ENCODE results near the gene TIMM22.
A peak's percentile ranks its signal among the peaks of the same experiment; 100 is the strongest.

The TIMM22 gene

DNA sequence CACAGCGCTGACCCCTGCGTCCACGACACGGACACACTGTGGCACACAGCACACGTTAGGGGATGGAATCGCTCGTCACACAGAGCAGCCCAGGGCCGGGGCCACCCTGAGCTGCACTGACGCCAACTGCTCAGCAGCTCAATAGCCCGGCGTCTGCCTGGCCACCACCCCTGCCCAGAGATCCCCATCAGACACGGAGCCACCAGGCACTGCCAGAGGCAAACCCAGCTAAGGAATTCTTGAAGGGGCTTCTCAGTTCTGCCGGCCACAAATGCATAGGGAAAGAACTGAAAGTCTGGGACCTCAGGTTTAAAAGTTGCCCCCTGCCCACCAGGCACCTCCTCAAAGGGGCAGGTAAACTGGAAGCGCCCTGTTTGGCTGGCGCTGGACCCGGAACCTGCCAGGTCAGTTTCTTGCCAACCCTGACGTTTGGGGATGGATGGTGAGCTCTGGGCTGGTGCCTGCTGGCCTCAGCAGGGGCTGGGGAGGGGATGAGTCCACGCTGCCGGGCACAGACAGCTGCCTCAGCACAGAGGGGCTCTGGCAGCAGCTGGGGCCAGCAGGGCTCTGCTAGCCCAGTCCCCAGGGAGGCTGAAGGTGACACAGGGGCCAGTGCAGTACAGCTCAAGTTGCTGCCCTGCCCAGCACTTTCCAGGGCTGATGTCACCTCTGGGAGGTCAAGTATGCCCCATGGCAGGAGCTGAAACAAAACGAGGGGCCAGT lies 33.2 kb downstream of the TIMM22 start:
- peak overlapping the region; percentile 74 for H3K4me3 ChIP-seq (ENCODE audit: low read length)

DNA sequence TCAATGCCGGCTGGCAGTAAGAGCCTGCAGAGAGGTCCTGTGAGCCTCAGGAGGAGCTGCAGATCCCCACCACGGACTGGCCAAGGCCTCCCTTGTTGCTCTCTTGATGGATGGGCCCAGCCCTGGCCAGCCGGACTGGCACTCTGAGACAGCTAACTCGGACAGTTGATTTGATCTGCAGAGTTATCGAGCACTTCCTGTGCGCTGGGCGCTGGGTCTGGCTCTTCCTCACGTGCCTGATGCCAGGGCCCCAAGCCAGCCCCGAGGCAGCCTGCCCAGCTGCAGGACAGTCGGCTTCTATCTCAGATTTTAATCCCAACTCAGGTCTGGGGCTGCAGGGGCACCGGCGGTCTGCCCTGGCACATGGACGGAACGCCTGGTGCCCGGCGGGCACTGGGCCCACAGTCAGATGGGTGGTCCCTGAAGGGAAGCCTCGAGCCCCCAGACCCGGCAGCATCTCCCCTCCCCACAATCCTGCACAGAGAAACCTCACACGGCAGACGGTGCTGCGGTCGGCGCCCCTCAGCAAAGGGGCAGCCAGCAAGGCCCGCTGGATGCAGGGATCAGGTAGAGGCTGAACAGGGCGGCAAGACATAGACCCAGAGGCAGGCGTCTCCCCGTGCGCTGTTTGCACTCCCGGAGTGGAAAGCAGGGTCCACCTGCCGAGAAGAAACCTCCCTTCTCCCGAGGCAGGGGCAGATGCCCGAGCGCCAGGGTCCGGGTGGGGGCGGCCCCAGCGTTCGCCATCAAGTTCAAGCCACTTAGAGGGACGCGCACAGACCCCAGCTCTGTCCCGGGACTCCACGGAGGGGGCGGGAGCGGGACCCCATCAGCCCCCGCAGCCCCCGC lies 34.0 kb downstream of the TIMM22 start:
- TF ChIP-seq, protein P1, sequence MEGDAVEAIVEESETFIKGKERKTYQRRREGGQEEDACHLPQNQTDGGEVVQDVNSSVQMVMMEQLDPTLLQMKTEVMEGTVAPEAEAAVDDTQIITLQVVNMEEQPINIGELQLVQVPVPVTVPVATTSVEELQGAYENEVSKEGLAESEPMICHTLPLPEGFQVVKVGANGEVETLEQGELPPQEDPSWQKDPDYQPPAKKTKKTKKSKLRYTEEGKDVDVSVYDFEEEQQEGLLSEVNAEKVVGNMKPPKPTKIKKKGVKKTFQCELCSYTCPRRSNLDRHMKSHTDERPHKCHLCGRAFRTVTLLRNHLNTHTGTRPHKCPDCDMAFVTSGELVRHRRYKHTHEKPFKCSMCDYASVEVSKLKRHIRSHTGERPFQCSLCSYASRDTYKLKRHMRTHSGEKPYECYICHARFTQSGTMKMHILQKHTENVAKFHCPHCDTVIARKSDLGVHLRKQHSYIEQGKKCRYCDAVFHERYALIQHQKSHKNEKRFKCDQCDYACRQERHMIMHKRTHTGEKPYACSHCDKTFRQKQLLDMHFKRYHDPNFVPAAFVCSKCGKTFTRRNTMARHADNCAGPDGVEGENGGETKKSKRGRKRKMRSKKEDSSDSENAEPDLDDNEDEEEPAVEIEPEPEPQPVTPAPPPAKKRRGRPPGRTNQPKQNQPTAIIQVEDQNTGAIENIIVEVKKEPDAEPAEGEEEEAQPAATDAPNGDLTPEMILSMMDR (conservative IDR thresholded peaks at IDR 0.05; ENCODE audit: low read depth, low read length): no peak
- no peak for DNase-seq (ENCODE audit: low read depth)
- peak overlapping the region; percentile 74 for H3K4me3 ChIP-seq (ENCODE audit: low read length)

More for the DNA sequence above, 33.2 kb downstream of the TIMM22 start:
- no peak for DNase-seq (ENCODE audit: low read depth)
- TF ChIP-seq, protein P1 (conservative IDR thresholded peaks at IDR 0.05; ENCODE audit: low read depth, low read length): no peak

DNA sequence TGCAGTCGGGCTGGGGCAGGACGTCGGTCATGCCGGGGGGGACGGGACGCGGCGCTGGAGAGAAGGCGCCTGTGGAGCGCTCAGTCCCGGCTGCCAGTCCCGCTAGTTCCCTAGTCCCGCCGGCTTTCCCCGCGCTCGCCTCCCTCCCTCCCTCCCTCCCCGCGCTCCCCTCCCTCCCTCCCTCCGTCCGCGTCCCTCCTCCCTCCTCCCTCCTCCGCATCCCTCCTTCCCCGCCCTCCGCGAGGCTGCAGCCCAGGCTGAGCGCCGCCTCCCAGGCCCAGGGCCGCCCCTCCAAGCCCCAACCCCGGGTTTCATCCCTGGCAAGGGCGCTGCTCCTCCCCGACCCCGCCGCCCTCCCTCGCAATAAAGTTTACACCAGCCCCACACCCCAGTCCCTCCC lies 34.8 kb downstream of the TIMM22 start:
- no peak for DNase-seq (ENCODE audit: low read depth)
- TF ChIP-seq, protein P1 (conservative IDR thresholded peaks at IDR 0.05; ENCODE audit: low read depth, low read length): no peak
- H3K4me3 ChIP-seq (ENCODE audit: low read length): peak overlapping the region; percentile 74

DNA sequence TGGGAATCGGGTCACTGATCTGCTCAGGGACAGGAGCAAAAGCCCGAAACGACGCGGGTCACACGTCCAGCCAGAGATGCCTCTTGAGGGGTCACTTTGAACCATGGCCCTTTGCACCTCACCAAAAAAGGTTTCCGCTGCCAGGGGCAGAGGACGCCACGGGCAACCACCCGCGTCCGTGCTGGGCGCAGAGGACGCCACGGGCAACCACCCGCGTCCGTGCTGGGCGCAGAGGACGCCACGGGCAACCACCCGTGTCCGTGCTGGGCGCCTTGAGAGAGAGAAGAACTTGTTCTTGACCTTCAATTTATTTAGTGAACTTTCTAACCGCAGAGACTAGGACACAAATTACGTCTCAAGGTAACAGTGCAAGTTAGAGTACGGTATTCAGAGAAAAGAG lies 35.5 kb downstream of the TIMM22 start:
- peak overlapping the region; percentile 31 for H3K4me3 ChIP-seq (ENCODE audit: low read length)
- TF ChIP-seq, protein P1 (conservative IDR thresholded peaks at IDR 0.05; ENCODE audit: low read depth, low read length): no peak
- DNase-seq (ENCODE audit: low read depth): no peak

DNA sequence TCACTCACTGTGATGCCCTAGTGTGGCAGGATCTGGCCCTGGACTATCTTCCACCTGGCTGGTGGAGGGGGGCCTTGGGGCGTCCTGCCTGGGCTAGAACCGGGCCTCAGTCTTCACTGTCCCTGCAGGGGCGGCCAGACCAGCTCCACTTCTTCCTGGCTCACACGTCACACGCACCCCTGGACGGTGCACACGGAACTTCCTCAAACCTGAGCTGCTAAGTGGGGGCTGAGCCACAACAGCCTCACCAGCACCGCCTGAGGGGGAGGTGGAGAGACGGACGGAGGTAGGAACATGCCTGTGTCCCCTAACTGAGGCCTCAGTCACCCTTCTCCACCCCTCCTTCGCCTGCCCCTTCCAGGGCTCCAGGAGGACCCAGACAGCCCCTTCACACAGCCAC lies 36.6 kb downstream of the TIMM22 start:
- TF ChIP-seq, protein P1 (conservative IDR thresholded peaks at IDR 0.05; ENCODE audit: low read depth, low read length): no peak
- H3K4me3 ChIP-seq (ENCODE audit: low read length): no peak overlapping the region
- no peak for DNase-seq (ENCODE audit: low read depth)

DNA sequence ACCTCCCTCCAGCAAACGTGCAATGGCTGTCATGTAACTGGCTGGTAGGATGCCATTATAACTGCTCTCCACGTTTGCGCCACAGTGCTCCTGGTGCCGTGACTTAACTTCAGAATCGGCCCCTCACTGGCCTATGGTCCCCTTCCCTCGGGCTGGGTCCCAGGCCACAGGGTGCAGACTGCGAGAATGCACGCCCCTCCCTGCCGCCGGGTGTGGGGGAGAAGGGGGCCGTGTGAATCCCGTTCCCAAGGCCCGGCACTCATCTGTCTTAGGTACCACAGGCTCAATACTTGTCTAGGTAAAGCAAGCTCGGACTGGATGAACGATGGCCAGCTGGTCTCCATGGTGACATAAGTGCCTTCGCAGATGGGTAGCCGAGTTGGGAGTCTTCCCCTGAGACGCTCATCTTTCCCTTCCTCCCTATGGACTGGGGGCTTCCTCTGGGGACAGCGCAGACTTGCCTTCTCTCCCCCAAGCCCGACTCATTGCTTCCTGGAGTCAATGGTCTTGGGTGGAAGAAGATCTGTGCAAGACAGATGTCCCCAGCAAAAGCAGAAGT lies 37.8 kb downstream of the TIMM22 start:
- TF ChIP-seq, protein P1 (conservative IDR thresholded peaks at IDR 0.05; ENCODE audit: low read depth, low read length): no peak
- no peak overlapping the region for H3K4me3 ChIP-seq (ENCODE audit: low read length)

More for the DNA sequence above, 37.8 kb downstream of the TIMM22 start:
- no peak for DNase-seq (ENCODE audit: low read depth)
